Retinal pigment epithelial cell (primary cell): ENCODE results near the gene SORCS2.

Experiments
- DNase-seq: peaks from one replicate; pipeline ENCODE4 v3.0.0-alpha.2; 2010; ENCODE audit warnings: low read depth
- H3K4me3 ChIP-seq: 2 replicates; pipeline ENCODE4 v1.5.1; 2011; ENCODE audit warnings: mild to moderate bottlenecking, low read length, control low read depth, moderate library complexity
- CTCF ChIP-seq: conservative IDR thresholded peaks from 2 replicates; pipeline ENCODE4 v1.5.1; 2011; ENCODE audit warnings: low read depth, low read length, control low read depth, inconsistent platforms

Gene SORCS2

GRCh38 chr4:7546809-7547367 lies 354.6 kb downstream of the SORCS2 start:
- TF ChIP-seq CTCF: no peak
- H3K4me3 ChIP-seq: no peak overlapping the region
- DNase-seq: no peak

GRCh38 chr4:7547368-7548040 lies 355.2 kb downstream of the SORCS2 start:
- no peak for TF ChIP-seq CTCF
- no peak for DNase-seq
- H3K4me3 ChIP-seq: no peak overlapping the region

GRCh38 chr4:7549866-7550265 lies 357.5 kb downstream of the SORCS2 start:
- no peak for TF ChIP-seq CTCF
- H3K4me3 ChIP-seq: no peak overlapping the region
- no peak for DNase-seq

- no peak overlapping the region for H3K4me3 ChIP-seq
- no peak for DNase-seq
- TF ChIP-seq CTCF: no peak
Observed at GRCh38 chr4:7552466-7552865, 360.1 kb downstream of the SORCS2 start.

GRCh38 chr4:7553280-7553679 lies 360.9 kb downstream of the SORCS2 start:
- no peak for DNase-seq
- TF ChIP-seq CTCF: no peak
- H3K4me3 ChIP-seq: no peak overlapping the region

GRCh38 chr4:7554905-7555304 lies 362.6 kb downstream of the SORCS2 start:
- no peak for DNase-seq
- no peak overlapping the region for H3K4me3 ChIP-seq
- TF ChIP-seq CTCF: no peak

GRCh38 chr4:7556558-7556957 lies 364.2 kb downstream of the SORCS2 start:
- no peak overlapping the region for H3K4me3 ChIP-seq
- TF ChIP-seq CTCF: no peak
- DNase-seq: no peak
